Kidney (tissue), 14 donors: ENCODE measurements around the gene INPP5A. TPM values are rescaled to one million over a fixed set of nuclear protein-coding genes. Genes with fewer than 3 reads are reported as not detected.

Experiments used
- DNase-seq, 5 donors: peaks; one replicate each; pipeline ENCODE4 v3.0.0-alpha.2; 2013 to 2020
- FAIRE-seq: peaks from 2 replicates; lab custom pipeline; 2012; peaks lifted over from hg19 to GRCh38; lab: Jason Lieb, UNC
- H3K27ac ChIP-seq, 2 donors: one replicate each; pipeline ENCODE4 v1.7.0; 2013; ENCODE audit warnings: low read depth in 2 of 2, low read length in 2 of 2, inconsistent platforms in 1 of 2
- H3K27me3 ChIP-seq: one replicate; pipeline ENCODE4 v1.7.1; 2013; ENCODE audit warnings: low read length, inconsistent platforms; ENCODE audit not compliant: control insufficient read depth, insufficient read depth
- H3K36me3 ChIP-seq, 3 donors: one replicate each; pipeline versions ENCODE4 v1.7.0 to v1.7.1; 2013; ENCODE audit warnings: low read length in 3 of 3, control low read depth in 1 of 3, inconsistent platforms in 1 of 3; ENCODE audit not compliant: insufficient read depth in 3 of 3, control insufficient read depth in 2 of 3
- H3K4me1 ChIP-seq, 3 donors: one replicate each; pipeline versions ENCODE4 v1.7.0 to v1.7.1; 2013; ENCODE audit warnings: low read length in 3 of 3, inconsistent platforms in 1 of 3, low read depth in 1 of 3; ENCODE audit not compliant: control insufficient read depth in 2 of 3, insufficient read depth in 2 of 3
- H3K4me3 ChIP-seq, 3 donors: one replicate each; pipeline versions ENCODE4 v1.7.0 to v1.8.1; 2013; ENCODE audit warnings: low read length in 3 of 3, control low read depth in 1 of 3, inconsistent platforms in 1 of 3
- H3K9ac ChIP-seq, 3 donors: one replicate each; pipeline versions ENCODE4 v1.7.0 to v1.7.1; 2013; ENCODE audit warnings: low read length in 3 of 3, control low read depth in 1 of 3, inconsistent platforms in 1 of 3
- H3K9me3 ChIP-seq, 3 donors: one replicate each; pipeline versions ENCODE4 v1.7.0 to v1.7.1; 2013; ENCODE audit warnings: low read length in 3 of 3, control low read depth in 1 of 3, inconsistent platforms in 1 of 3; ENCODE audit not compliant: control insufficient read depth in 2 of 3, insufficient read depth in 1 of 3
- CTCF ChIP-seq: IDR thresholded peaks from 3 replicates; pipeline ENCODE4 v1.5.1; 2012; ENCODE audit warnings: mild to moderate bottlenecking, moderate library complexity, borderline replicate concordance; ENCODE audit not compliant: insufficient read depth; ENCODE audit errors: extremely low read depth
- intact Hi-C: fragments of 100-400 bp; cut with DNase I; formaldehyde crosslinking; loops from one replicate; pipeline ENCODE4 v1.11.1; 2022
- polyA plus RNA-seq: library from polyadenylated mRNA; stranded (reverse); fragments of 350-450 nt; fragmentation: Illumina TruSeq; extraction: RNeasy Lipid Tissue Mini Kit (QIAGEN cat#74804); gene quantifications from one replicate; pipeline ENCODE4 v1.2.3, GENCODE V29; 2014; ENCODE audit warnings: low read depth, low replicate concordance; ENCODE audit not compliant: insufficient read depth
- total RNA-seq: library from RNA; stranded (reverse); fragmentation: NEBNext Ultra II Directional; extraction: Animal tissue kit (Norgen Biotek cat#: 25700); gene quantifications from one replicate; pipeline ENCODE4 v1.2.1, GENCODE V29; 2021
- donor health status: control.
- donor health status: control.
- donor health status: control.
- donor health status: control.
- donor health status: control.
- donor health status: DM: yes; HTN: yes; CAD: no.
- donor health status: Normal renal cell carcinoma (clear cell type).

Gene INPP5A
- total and polyA plus RNA-seq, 2 donors from 2014 or later: 20.8 to 40.3 TPM

- Histone ChIP-seq H3K27me3 (no peaks in the 10 kb centered on the region), H3K27ac (no peak overlapping the region), H3K9ac (no peak overlapping the region), H3K36me3 (peaks cover 0 to 5% (median 4%) of the 10 kb centered on the region in 3 donors), H3K9me3 (no peaks in the 10 kb centered on the region), H3K4me1 (no peaks in the 10 kb centered on the region), H3K4me3 (no peak overlapping the region)
- no peak for TF ChIP-seq CTCF
- intact Hi-C loops: no loop called here
- FAIRE-seq: no peak
- DNase-seq: peak in 2 of 5 donors; percentile 6 to 28
Observed at GRCh38 chr10:132696728-132697577, 159.4 kb downstream of the INPP5A start.

- Histone ChIP-seq H3K9me3 (no peaks in the 10 kb centered on the region), H3K9ac (no peak overlapping the region), H3K27ac (no peak overlapping the region), H3K4me1 (no peaks in the 10 kb centered on the region), H3K27me3 (no peaks in the 10 kb centered on the region), H3K36me3 (peaks cover 0 to 5% (median 4%) of the 10 kb centered on the region in 3 donors), H3K4me3 (no peak overlapping the region)
- FAIRE-seq (no peak), DNase-seq (peak in 2 of 5 donors; percentile 27 to 36)
- no peak for TF ChIP-seq CTCF
- intact Hi-C loops: no loop called here
Observed at GRCh38 chr10:132697578-132698200, 160.1 kb downstream of the INPP5A start.

GRCh38 chr10:132698211-132698751, 160.7 kb downstream of the INPP5A start:
- Histone ChIP-seq H3K27ac (no peak overlapping the region), H3K9me3 (no peaks in the 10 kb centered on the region), H3K4me3 (no peak overlapping the region), H3K27me3 (no peaks in the 10 kb centered on the region), H3K36me3 (peaks cover 0 to 5% (median 4%) of the 10 kb centered on the region in 3 donors), H3K9ac (no peak overlapping the region), H3K4me1 (no peaks in the 10 kb centered on the region)
- FAIRE-seq (no peak), DNase-seq (peak in 3 of 5 donors; percentile 6 to 55 (median 26))
- TF ChIP-seq CTCF: no peak
- intact Hi-C loops: no loop called here
